Fibroblast of the aortic adventitia (primary cell): ENCODE results near the gene TGFB1I1. TPM values are rescaled to one million over a fixed set of nuclear protein-coding genes. Genes with fewer than 3 reads are reported as not detected.

ENCODE experiments used
- DNase-seq: peaks from one replicate; pipeline ENCODE4 v3.0.0-alpha.2; 2010; ENCODE audit warnings: low read depth
- H3K4me3 ChIP-seq: 2 replicates; pipeline ENCODE4 v1.5.1; 2011; ENCODE audit warnings: low read depth, mild to moderate bottlenecking, control low read depth, low read length, moderate library complexity
- total RNA-seq: library from RNA; depleted of rRNA; stranded (reverse); fragments of >200 nt; gene quantifications from 2 replicates; pipeline ENCODE4 v1.2.3, GENCODE V29; 2012; ENCODE audit warnings: low replicate concordance
- TF ChIP-seq, protein P1 (sequence below): IDR thresholded peaks from 2 replicates; pipeline ENCODE4 v1.5.1; 2011; ENCODE audit warnings: mild to moderate bottlenecking, low read length, control low read depth, inconsistent platforms; ENCODE audit not compliant: insufficient read depth

Gene TGFB1I1
- total RNA-seq, 1 donor, result 56.7 TPM

DNA sequence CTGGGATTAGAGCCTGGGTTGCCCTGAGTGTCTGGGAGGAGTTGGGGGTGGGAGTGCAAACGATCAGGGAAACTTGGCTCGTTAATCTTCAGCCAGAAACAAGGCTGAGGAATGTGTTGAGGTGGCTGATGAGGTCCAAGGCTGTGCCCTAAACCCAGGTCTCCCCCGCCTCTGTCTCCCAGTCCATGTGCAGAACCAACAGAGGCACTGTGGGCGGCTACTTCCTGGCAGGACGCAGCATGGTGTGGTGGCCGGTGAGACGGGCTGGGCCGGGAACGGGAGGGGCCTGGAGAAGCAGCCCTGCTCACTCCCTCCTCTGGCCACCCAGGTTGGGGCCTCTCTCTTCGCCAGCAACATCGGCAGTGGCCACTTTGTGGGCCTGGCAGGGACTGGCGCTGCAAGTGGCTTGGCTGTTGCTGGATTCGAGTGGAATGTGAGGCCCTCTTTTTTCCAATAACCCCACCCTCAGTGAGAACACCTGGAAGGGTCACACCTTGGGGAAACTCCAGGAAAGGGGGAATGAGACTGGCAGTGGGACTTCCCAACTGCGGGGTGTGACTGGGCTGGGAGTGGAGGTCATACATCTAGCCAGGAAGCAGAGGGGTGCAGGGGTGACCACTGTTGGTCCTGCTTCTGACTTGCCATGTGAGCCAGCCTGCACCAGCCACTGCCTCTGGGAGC, 12.7 kb downstream of the TGFB1I1 start:
- TF ChIP-seq, protein P1, sequence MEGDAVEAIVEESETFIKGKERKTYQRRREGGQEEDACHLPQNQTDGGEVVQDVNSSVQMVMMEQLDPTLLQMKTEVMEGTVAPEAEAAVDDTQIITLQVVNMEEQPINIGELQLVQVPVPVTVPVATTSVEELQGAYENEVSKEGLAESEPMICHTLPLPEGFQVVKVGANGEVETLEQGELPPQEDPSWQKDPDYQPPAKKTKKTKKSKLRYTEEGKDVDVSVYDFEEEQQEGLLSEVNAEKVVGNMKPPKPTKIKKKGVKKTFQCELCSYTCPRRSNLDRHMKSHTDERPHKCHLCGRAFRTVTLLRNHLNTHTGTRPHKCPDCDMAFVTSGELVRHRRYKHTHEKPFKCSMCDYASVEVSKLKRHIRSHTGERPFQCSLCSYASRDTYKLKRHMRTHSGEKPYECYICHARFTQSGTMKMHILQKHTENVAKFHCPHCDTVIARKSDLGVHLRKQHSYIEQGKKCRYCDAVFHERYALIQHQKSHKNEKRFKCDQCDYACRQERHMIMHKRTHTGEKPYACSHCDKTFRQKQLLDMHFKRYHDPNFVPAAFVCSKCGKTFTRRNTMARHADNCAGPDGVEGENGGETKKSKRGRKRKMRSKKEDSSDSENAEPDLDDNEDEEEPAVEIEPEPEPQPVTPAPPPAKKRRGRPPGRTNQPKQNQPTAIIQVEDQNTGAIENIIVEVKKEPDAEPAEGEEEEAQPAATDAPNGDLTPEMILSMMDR, result no peak
- no peak overlapping the region for H3K4me3 ChIP-seq
- DNase-seq, result no peak

DNA sequence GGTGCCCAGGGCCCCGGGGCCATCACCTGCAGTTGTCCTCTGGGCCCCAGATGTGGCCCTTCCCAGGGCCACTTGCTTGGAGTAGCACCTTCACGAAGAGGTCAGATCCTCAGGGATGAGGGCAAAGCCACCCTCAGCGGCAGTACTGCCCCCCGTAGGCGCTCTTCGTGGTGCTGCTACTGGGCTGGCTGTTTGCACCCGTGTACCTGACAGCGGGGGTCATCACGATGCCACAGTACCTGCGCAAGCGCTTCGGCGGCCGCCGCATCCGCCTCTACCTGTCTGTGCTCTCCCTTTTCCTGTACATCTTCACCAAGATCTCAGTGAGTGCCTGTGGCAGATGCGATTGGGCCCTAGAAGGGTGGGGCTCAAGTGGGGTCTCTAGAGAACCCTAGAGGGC, 13.6 kb downstream of the TGFB1I1 start:
- DNase-seq, result no peak
- H3K4me3 ChIP-seq, result no peak overlapping the region
- TF ChIP-seq, protein P1, result no peak

- H3K4me3 ChIP-seq, result no peak overlapping the region
- TF ChIP-seq, protein P1, result no peak
- DNase-seq, result no peak
Observed at GRCh38 chr16:31486045-31486444, 14.1 kb downstream of the TGFB1I1 start.

DNA sequence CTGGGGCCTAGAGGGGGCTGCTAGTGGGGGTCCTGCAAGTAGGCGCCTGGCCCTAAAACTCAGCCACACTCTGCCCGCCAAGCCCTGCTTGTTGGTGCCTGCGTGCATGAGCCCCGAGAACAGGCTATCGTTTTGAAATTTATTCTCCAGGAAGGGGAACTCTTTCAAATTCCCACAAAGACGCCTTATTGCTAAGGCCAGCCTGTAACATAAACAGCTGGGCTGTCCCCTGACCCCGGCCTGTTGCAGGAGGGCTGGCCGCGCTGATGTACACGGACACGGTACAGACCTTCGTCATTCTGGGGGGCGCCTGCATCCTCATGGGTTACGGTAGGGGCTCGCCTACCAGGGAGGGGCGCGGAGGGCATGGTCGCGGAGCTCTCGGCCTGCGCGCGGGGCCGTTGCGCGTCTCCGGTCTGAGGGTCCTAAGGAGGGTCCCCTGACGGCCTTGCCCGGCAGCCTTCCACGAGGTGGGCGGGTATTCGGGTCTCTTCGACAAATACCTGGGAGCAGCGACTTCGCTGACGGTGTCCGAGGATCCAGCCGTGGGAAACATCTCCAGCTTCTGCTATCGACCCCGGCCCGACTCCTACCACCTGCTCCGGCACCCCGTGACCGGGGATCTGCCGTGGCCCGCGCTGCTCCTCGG, 15.2 kb downstream of the TGFB1I1 start:
- TF ChIP-seq, protein P1, result no peak
- H3K4me3 ChIP-seq, result peak overlapping the region; percentile 62
- DNase-seq, result no peak

- DNase-seq, result peak; percentile 10
- H3K4me3 ChIP-seq, result peak overlapping the region; percentile 62
- TF ChIP-seq, protein P1, result no peak
Observed at GRCh38 chr16:31487720-31488467, 15.9 kb downstream of the TGFB1I1 start.

GRCh38 chr16:31488468-31489297, 16.7 kb downstream of the TGFB1I1 start:
- DNase-seq, result no peak
- TF ChIP-seq, protein P1, result no peak
- peak overlapping the region; percentile 62 for H3K4me3 ChIP-seq
